ENCODE data around the gene SOCS1. TPM values are rescaled to one million over a fixed set of nuclear protein-coding genes. Genes with fewer than 3 reads are reported as not detected.

The SOCS1 gene
- total RNA-seq, 3 donors from 2014 or later, result 112 to 148 (median 114) TPM

DNA sequence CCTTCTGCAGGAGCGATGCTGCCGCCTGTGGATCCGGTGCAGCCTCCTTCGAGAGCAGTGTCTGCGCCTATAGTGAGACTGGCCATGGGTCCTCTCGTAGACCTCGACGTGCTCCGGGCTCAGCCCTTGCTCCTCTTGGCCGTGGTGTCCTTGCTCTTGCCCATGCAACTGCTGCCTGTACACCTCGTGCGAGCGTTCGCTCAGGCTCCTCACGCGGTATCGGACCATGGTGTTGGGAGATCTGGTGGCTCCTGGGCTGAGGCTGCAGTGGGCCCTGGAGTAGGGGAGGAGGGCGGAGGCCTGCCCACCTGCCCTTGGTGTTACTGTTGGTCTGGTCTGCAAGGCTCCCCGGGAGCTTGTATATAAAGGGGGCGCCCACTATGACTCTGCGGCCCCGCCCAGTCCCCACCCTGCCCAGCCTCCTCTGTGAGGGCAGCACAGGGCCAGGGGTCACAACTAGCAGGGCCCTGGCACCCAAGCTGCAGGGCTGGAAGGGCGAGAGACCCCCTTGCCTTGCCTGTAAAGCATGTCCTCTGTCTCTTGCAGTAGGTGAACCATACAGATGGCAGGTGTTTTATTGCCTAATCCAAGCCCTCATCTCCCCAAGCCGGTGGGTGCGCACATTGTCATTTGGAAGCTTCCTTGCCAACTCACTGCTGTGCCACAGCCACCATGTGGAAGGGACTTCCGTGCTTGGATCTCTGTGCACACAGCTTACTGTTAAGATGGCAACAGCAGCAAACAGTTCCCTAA, 20.3 kb upstream of the SOCS1 start, which contains the start of gene PRM2:
TSS of gene PRM2 (minus strand) at position 338 of the 753 bp plus-strand sequence. CDS start at position 228, 110 bp downstream.
- no peak for DNase-seq
- Mint-ChIP-seq H3K4me3 (no peak within 1 kb of the TSS), H3K4me1 (ENCODE audit: low read depth) (peaks cover 1% of the 10 kb centered on the region), H3K9me3 (no peaks in the 10 kb centered on the region), H3K36me3 (ENCODE audit: insufficient read depth) (no peaks in the 10 kb centered on the region), H3K27me3 (ENCODE audit: low read depth) (peaks cover 4% of the 10 kb centered on the region)
- peak in 1 of 2 donors; percentile 27 for ATAC-seq

DNA sequence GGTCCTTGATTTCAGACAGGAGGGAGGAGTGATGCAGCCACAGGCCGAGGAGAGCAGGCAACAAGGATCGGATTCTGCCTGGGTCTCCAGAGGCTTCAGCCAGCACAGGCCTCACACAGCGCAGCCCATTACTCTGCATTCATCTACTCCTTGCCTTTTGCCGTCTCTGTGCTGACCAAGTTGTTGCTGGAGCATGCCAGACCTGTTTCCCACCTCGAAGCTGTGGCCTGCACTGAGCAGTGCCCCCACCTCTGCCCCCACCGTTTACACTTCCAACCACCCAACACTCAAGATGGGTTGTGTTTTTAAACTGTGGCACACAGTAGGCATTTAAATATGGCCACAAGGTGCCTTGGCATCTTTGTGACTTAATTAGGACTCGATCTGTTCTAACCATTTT, 19.0 kb upstream of the SOCS1 start:
- DNase-seq (no peak), ATAC-seq (no peak)
- Mint-ChIP-seq H3K4me1 (ENCODE audit: low read depth) (peaks cover 1% of the 10 kb centered on the region), H3K27me3 (ENCODE audit: low read depth) (peaks cover 4% of the 10 kb centered on the region), H3K4me3 (no peak overlapping the region), H3K36me3 (ENCODE audit: insufficient read depth) (no peaks in the 10 kb centered on the region), H3K9me3 (no peaks in the 10 kb centered on the region)

DNA sequence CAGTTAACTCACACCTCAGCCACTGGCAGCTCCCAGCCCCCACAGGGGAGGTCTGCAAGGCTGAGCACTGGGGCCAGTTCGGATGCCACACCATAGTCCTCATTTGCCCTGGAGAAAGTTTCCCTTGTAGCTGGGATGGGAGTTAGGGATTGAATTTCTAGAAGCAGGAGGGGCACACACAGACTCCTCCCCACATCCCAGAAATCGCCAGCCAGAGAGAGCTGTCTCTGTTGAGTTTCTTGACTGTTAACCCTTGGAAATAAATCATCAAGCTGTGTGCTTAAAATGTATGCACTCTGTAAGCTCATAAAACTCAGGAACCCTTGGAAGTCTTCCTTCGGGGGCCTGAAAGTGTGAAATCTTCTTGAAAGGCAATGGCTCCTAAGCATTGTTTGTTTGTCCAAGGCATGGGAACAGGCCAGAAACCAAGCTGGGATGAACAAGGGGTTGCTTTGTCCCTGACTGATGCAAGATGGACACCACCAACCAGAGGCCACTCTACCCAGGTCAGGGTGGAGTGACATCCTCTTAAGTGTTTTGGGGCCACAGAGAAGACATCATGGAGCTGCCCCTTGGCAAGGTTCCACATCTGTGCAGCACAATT, 17.8 kb upstream of the SOCS1 start:
- no peak for DNase-seq

DNA sequence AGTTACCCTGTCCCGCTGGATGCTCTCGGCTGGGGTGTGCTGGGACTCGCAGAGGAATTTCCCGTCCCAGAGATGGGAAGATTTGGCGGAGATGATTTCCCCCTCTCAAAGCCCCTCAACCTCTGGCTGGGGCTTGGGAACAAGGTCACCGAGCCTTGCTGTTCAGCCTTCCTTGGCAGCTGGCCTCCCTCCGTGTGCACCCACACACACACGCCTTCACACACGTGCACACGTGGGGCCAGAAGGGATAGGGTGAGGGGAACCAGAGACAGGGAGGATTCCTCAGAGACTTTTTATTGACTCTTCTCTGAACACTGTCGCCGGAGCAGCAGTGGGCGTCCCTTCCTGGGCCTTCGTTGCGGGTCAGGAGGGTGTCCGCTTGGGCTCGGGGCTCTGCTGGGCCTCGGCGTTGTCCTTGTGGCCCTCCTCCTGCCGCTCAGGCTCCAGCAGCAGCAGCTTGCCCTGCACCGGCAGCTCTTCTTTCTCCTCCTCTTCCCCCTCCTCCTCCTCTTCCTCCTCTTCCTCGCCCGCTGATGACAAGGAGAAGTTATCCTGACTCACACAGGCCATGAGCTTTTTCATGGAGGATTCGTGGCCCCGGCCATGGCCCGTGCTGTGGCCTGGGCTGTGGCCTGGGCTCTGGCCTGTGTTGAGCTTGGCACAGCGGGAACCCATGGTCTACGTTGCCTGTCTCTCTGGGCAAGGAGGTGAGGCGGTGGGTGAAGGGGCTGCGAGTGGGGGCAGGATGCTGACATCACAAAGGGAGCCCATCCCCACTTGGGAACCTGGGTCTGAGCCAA, 17.1 kb upstream of the SOCS1 start, which contains the start of gene PRM3:
TSS of gene PRM3 (minus strand) at position 709 of the 800 bp plus-strand sequence. CDS start at position 675, 34 bp downstream.
- DNase-seq, result no peak
- H3K36me3 Mint-ChIP-seq (ENCODE audit: insufficient read depth), result no peaks in the 10 kb centered on the region
- no peak within 1 kb of the TSS for H3K4me3 Mint-ChIP-seq
- no peaks in the 10 kb centered on the region for H3K4me1 Mint-ChIP-seq (ENCODE audit: low read depth)
- H3K27me3 Mint-ChIP-seq (ENCODE audit: low read depth), result peaks cover 4% of the 10 kb centered on the region
- ATAC-seq, result no peak
- no peaks in the 10 kb centered on the region for H3K9me3 Mint-ChIP-seq

More for the DNA sequence above, 17.8 kb upstream of the SOCS1 start:
- Mint-ChIP-seq H3K4me1 (ENCODE audit: low read depth) (no peaks in the 10 kb centered on the region), H3K4me3 (no peak overlapping the region), H3K9me3 (no peaks in the 10 kb centered on the region), H3K27me3 (ENCODE audit: low read depth) (peaks cover 4% of the 10 kb centered on the region), H3K36me3 (ENCODE audit: insufficient read depth) (no peaks in the 10 kb centered on the region)
- ATAC-seq, result no peak

DNA sequence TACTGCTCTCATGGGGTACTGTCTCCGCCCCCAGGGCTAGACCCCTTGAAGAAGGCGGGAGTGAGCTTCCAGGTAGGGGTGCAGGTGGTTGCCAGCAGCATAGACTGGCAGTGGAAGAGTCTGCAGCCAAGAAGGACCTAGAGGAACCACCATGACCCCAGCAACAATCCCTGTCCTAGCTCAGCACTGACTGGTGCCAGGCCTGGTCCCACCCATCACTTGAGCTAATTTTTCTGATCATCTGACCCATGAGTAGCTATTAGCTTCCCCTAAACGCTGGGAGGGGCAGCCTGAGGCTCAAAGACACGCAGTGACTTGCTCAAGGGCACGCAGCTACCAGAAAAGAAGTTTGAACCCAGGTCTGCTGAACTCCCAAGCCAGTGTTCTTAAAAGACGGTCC, 16.5 kb upstream of the SOCS1 start:
- no peak for DNase-seq
- no peak overlapping the region for H3K4me3 Mint-ChIP-seq

DNA sequence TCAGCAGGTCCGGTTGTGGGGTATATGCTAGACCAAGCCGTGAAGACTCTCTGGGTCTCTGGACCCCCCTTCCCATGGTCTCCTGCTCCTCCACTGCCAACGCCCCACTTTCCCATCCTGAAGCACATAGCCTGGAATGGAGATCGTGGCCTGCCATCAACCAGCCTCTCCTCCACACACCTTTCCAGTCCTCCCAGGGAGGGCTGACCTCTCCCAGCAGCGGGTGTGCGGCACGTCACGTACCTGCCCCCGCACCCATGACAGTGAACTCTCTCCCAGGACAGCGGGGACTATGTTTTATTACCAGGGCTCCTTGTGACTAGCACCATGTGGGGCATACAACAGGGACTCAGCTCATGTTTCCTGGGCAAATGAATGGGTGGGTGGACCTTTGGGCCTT, 15.6 kb upstream of the SOCS1 start:
- no peak overlapping the region for H3K4me3 Mint-ChIP-seq
- DNase-seq (no peak), ATAC-seq (no peak)
- no peaks in the 10 kb centered on the region for H3K4me1 Mint-ChIP-seq (ENCODE audit: low read depth)
- no peaks in the 10 kb centered on the region for H3K27me3 Mint-ChIP-seq (ENCODE audit: low read depth)
- no peaks in the 10 kb centered on the region for H3K36me3 Mint-ChIP-seq (ENCODE audit: insufficient read depth)
- H3K9me3 Mint-ChIP-seq, result no peaks in the 10 kb centered on the region

More for the DNA sequence above, 16.5 kb upstream of the SOCS1 start:
- Mint-ChIP-seq H3K27me3 (ENCODE audit: low read depth) (peaks cover 2% of the 10 kb centered on the region), H3K36me3 (ENCODE audit: insufficient read depth) (no peaks in the 10 kb centered on the region), H3K9me3 (no peaks in the 10 kb centered on the region), H3K4me1 (ENCODE audit: low read depth) (no peaks in the 10 kb centered on the region)
- ATAC-seq, result no peak

DNA sequence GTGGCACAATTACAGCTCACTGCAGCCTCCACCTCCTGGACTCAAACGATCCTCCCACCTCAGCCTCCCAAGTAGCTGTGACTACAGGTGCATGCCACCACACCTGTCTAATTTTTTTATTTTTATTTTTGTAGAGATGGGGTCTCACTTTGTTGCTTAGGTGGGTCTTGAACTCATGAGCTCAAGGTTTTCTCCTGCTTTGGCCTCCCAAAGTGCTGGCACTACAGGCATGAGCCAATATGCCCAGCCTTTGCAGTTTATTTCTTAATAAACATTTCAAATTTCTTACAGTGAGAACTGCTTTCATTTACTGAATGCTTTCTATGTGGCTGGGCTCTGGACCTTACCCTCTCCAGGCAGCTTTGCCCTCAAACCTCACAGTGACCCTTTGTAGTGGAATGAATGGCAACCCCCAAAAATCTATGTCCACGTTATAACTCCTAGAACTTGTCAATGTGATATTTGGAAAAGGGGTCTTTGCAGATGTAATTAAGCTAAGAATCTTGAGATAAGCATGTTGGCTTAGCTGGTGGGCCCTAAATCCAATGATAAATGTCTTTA, 14.7 kb upstream of the SOCS1 start:
- DNase-seq (no peak), ATAC-seq (no peak)
- H3K4me1 Mint-ChIP-seq (ENCODE audit: low read depth), result no peaks in the 10 kb centered on the region
- no peak overlapping the region for H3K4me3 Mint-ChIP-seq
- H3K27me3 Mint-ChIP-seq (ENCODE audit: low read depth), result no peaks in the 10 kb centered on the region
- no peaks in the 10 kb centered on the region for H3K9me3 Mint-ChIP-seq
- no peaks in the 10 kb centered on the region for H3K36me3 Mint-ChIP-seq (ENCODE audit: insufficient read depth)

DNA sequence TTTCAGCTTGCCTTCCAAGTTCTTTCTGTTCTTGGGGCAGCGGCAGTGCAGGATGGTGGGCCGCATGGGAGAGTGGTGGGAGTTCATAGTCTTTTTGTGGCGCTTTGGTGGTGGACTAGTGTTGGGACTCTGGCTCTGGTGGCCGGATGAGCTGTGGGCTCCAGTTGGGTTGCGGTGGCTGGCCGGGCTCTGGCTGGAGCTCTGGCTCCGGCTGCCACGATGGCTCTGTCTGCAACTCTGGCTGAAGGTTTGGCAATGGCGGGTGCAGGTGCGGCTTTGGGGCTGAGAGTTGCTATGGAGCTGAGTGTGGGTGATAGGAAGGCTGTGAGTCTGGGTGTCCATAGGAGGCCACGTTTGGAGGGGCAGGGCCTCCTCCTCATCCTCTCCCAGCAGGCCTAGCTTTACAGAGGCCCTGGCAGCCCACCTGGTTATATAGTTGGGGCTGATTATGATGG, 12.9 kb upstream of the SOCS1 start, which contains the start of gene TNP2:
TSS of gene TNP2 (minus strand) at position 405 of the 455 bp plus-strand sequence. CDS start at position 342, 63 bp downstream.
- Mint-ChIP-seq H3K9me3 (no peaks in the 10 kb centered on the region), H3K27me3 (ENCODE audit: low read depth) (no peaks in the 10 kb centered on the region), H3K36me3 (ENCODE audit: insufficient read depth) (no peaks in the 10 kb centered on the region), H3K4me1 (ENCODE audit: low read depth) (peaks cover 10% of the 10 kb centered on the region), H3K4me3 (no peak within 1 kb of the TSS)
- ATAC-seq (no peak), DNase-seq (no peak)

DNA sequence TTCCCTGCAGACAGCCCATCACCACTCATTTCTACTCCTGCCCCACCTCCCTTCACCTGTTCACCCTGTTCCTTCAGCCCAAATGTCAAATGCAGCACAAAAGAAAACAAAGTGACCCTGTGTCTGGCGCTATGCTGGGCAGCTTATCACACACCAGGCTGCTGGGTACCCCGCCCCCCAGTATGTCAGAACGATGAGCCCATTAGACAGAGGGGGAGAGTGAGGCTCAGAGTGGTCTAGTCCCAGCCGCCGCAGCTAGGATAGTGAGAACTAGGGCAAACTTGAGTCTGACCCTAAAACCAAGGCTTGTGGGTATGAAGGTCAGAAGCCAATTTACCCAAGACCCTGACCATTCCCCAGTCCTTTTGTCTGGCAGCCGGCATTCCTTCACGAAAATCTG, 9.1 kb upstream of the SOCS1 start:
- DNase-seq (no peak), ATAC-seq (no peak)
- H3K4me1 Mint-ChIP-seq (ENCODE audit: low read depth), result peaks cover 26% of the 10 kb centered on the region
- H3K27me3 Mint-ChIP-seq (ENCODE audit: low read depth), result no peaks in the 10 kb centered on the region
- H3K4me3 Mint-ChIP-seq, result no peak overlapping the region
- no peaks in the 10 kb centered on the region for H3K36me3 Mint-ChIP-seq (ENCODE audit: insufficient read depth)
- H3K9me3 Mint-ChIP-seq, result no peaks in the 10 kb centered on the region

DNA sequence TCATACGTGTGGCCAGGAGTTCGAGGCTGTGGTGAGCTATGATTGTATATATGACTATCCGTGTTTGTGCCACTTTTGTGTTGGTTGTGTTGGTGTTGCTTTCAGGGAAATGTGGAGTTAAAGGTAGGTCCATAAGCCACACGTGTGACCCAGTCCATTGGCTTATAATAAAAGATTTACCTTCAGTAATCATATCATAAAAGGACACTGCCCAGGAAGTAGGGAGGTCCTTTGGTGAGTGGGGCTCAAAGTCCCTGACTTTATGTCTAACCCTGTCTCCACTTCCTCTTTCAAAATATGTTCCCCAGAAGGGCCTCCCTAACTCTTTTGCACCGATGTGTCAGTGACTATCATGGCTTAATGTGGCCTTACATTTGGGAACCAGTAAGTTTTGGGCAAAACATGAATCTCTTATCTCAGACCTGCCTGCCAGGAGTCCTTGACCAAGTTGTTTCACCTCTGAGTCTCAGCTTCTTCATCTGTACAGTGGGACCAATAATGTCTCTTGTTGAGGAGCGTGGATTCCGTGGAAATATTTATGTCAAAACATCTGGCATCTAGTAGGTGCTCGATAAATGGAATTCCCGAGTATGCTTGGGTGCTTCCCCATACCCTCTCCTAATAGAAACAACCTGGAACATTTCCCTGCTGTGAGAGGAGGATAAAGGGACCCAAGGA, 8.3 kb upstream of the SOCS1 start:
- peak; percentile 6 to 7 for ATAC-seq
- peaks cover 29% of the 10 kb centered on the region for H3K4me1 Mint-ChIP-seq (ENCODE audit: low read depth)
- H3K9me3 Mint-ChIP-seq, result no peaks in the 10 kb centered on the region
- no peak for DNase-seq
- no peak overlapping the region for H3K4me3 Mint-ChIP-seq
- no peaks in the 10 kb centered on the region for H3K27me3 Mint-ChIP-seq (ENCODE audit: low read depth)
- H3K36me3 Mint-ChIP-seq (ENCODE audit: insufficient read depth), result no peaks in the 10 kb centered on the region

DNA sequence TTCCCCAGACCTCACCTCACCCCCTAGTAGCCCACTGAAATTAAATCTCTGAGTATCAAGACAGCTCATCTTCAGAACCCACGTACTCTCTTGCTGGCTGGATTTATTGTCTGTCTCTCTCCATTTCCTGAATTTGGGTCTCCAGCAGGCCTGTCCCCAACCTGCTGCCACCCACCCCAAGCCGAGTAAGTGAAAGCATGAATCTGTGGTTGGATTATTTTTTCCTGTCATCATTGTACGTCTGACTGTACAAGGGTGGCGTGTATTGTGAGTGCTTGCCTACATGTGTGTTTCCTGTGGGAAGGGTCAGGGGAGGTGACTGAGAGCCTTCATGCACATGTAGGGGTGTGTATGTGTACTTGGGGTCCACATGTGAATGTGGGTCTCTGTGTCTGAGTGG, 7.7 kb upstream of the SOCS1 start:
- ATAC-seq (peak; percentile 88 to 92), DNase-seq (peak; percentile 30)
- Mint-ChIP-seq H3K36me3 (ENCODE audit: insufficient read depth) (no peaks in the 10 kb centered on the region), H3K9me3 (no peaks in the 10 kb centered on the region), H3K27me3 (ENCODE audit: low read depth) (no peaks in the 10 kb centered on the region), H3K4me1 (ENCODE audit: low read depth) (peaks cover 35% of the 10 kb centered on the region), H3K4me3 (no peak overlapping the region)

DNA sequence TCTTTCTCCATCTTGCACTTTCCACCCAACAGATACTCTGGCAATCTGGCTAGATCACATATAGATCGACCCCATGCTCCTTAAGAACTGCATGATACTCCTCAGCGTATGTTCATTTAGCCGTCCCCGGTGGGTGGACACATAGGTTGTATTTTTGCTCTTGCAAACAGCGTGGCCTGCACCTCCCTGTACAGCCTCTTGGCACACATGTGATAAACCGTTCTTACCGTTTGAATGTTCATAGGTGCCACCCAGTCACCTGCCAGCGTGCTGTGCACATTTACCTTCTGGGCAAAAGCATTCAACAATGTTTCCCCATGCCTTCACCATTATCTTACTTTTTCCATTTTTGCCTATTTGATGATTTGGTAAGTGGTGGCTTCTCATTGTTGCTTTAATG, 6.9 kb upstream of the SOCS1 start:
- DNase-seq, result no peak

DNA sequence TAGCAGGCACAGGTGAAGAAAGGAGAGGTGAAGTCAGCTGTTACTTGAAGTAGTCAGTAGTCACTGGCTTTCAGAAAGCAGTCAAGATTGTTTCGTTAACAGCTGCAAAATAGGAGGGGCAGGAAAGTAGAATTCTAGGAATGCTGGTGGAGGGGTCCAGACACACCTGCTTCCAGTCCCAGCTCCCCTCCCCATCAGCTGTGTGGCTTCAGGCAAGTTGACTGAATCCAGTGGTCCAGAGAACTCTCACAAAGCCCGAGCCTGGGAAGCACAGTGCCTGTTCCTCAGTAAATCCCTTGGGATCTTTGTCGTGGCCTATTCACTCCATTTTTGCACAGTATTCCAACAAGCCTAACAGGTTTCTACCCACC, 4.6 kb upstream of the SOCS1 start:
- Mint-ChIP-seq H3K4me1 (ENCODE audit: low read depth) (peaks cover 53% of the 10 kb centered on the region), H3K36me3 (ENCODE audit: insufficient read depth) (no peaks in the 10 kb centered on the region), H3K4me3 (no peak overlapping the region), H3K27me3 (ENCODE audit: low read depth) (no peaks in the 10 kb centered on the region), H3K9me3 (no peaks in the 10 kb centered on the region)
- no peak for DNase-seq
- no peak for ATAC-seq

More for the DNA sequence above, 6.9 kb upstream of the SOCS1 start:
- Mint-ChIP-seq H3K4me3 (no peak overlapping the region), H3K27me3 (ENCODE audit: low read depth) (no peaks in the 10 kb centered on the region), H3K9me3 (no peaks in the 10 kb centered on the region), H3K36me3 (ENCODE audit: insufficient read depth) (no peaks in the 10 kb centered on the region), H3K4me1 (ENCODE audit: low read depth) (peaks cover 42% of the 10 kb centered on the region)
- no peak for ATAC-seq
